Gastroesophageal sphincter (tissue), 3 donors: Measurements from ENCODE around the gene MYRIP.

Experiments
- EP300 ChIP-seq: sonication (generic); formaldehyde crosslinking; IDR thresholded peaks from one replicate; pipeline ENCODE4 v1.6.1; 2017; ENCODE audit warnings: antibody characterized with exemption, mild to moderate bottlenecking
- POLR2A ChIP-seq, 2 donors: fragments of 450-650 bp; IDR thresholded peaks; one replicate each; pipeline ENCODE4 v1.6.1; 2017; ENCODE audit warnings: antibody characterized with exemption in 2 of 2, mild to moderate bottlenecking in 2 of 2, moderate library complexity in 1 of 2
- POLR2AphosphoS5 ChIP-seq: sonication (generic); formaldehyde crosslinking; IDR thresholded peaks from one replicate; pipeline ENCODE4 v1.6.1; 2017; ENCODE audit warnings: antibody characterized with exemption
- TF ChIP-seq, protein P1 (sequence below), 4 experiments: fragments of 200-600 bp in 2 of 4; fragments of 450-650 bp in 2 of 4; sonication (generic) in 1 of 4; IDR thresholded peaks; one replicate each; pipeline ENCODE4 v1.5.1; 2017 to 2019; ENCODE audit warnings: antibody characterized with exemption in 4 of 4, mild to moderate bottlenecking in 2 of 4, moderate library complexity in 2 of 4

DNA sequence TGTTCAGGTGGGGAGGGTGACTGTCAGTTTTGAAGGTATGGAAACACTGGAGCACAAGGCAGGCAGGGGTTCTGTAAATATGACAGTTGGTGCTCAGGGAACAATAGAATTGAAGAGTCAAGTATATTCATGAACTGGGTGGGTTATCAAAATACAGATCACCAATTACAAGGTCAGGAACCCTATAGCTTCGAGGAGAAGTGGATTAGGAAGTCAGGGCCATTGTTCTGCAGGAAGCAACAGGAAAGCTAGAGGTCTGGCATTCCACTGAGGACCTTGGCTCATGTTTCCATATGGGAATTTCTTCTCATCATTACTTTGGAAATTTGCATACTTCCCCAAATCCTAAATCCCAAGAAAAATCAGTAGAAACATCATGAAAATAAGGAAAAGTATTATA lies 125.9 kb downstream of the MYRIP start:
- TF ChIP-seq POLR2A (IDR thresholded peaks at IDR 0.05) (no peak), EP300 (no peak), POLR2AphosphoS5 (no peak)
- TF ChIP-seq, protein P1, sequence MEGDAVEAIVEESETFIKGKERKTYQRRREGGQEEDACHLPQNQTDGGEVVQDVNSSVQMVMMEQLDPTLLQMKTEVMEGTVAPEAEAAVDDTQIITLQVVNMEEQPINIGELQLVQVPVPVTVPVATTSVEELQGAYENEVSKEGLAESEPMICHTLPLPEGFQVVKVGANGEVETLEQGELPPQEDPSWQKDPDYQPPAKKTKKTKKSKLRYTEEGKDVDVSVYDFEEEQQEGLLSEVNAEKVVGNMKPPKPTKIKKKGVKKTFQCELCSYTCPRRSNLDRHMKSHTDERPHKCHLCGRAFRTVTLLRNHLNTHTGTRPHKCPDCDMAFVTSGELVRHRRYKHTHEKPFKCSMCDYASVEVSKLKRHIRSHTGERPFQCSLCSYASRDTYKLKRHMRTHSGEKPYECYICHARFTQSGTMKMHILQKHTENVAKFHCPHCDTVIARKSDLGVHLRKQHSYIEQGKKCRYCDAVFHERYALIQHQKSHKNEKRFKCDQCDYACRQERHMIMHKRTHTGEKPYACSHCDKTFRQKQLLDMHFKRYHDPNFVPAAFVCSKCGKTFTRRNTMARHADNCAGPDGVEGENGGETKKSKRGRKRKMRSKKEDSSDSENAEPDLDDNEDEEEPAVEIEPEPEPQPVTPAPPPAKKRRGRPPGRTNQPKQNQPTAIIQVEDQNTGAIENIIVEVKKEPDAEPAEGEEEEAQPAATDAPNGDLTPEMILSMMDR (IDR thresholded peaks at IDR 0.05): no peak
